Femur (tissue), 1 donor: Measurements from ENCODE around the gene RNF126.
A peak's percentile ranks its signal among the peaks of the same experiment; 100 is the strongest.
"Not testable (repeated sequence)": the region's sequence is repeated elsewhere in the genome, so short reads cannot be mapped to it uniquely, and the experiment has no call there.

Experiments used
- DNase-seq: peaks from one replicate; pipeline ENCODE4 v3.0.0-alpha.2; 2017

The RNF126 gene

DNA sequence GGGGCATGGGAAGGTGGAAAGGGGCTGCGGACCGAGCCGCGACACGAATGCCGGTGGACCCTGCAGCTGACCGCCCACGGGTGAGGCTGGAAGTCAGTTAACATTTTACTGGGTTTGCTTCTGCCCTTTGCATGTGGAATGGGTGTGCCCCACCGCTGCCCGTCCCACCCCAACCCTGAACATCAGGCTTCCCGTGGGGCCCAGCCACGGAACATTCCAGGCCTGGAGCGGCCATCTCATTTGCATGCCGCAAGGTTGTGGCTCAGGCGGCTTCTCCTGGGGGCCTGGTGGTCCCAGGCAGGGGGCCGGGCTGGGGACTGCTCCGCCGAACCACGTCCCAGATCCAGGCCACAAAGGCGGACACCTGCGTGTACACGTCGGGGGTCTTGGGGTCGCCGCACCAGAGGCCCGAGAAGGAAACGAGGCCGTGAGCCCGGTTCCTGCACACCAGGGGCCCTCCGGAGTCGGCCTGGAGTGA is 22.5 kb upstream of the RNF126 start:
- no peak for DNase-seq

DNA sequence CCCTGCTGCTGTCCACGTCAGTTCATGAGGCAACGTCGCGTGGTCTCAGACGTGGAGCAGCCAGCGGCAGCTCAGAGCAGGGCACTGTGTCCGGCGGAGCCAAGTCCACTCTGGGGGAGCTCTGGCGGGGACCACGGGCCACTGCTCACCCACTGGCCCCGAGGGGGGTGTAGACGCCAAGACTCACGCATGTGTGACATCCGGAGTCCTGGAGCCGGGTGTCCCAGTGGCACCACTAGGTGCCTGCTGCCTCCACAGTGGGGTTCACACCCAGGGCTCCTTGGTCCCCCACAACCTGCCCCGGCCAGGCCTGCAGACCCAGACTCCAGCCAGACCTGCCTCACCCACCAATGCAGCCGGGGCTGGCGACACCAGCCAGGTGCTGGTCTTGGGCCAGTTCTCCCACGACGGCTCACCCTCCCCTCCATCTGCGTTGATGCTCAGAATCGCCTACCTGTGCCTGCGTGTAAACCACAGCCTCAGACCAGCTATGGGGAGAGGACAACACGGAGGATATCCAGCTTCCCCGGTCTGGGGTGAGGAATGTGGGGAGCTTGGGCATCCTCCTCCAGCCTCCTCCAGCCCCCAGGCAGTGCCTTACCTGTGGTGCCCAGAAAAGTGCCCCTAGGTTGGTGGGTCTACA is 19.8 kb upstream of the RNF126 start:
- DNase-seq: no peak

DNA sequence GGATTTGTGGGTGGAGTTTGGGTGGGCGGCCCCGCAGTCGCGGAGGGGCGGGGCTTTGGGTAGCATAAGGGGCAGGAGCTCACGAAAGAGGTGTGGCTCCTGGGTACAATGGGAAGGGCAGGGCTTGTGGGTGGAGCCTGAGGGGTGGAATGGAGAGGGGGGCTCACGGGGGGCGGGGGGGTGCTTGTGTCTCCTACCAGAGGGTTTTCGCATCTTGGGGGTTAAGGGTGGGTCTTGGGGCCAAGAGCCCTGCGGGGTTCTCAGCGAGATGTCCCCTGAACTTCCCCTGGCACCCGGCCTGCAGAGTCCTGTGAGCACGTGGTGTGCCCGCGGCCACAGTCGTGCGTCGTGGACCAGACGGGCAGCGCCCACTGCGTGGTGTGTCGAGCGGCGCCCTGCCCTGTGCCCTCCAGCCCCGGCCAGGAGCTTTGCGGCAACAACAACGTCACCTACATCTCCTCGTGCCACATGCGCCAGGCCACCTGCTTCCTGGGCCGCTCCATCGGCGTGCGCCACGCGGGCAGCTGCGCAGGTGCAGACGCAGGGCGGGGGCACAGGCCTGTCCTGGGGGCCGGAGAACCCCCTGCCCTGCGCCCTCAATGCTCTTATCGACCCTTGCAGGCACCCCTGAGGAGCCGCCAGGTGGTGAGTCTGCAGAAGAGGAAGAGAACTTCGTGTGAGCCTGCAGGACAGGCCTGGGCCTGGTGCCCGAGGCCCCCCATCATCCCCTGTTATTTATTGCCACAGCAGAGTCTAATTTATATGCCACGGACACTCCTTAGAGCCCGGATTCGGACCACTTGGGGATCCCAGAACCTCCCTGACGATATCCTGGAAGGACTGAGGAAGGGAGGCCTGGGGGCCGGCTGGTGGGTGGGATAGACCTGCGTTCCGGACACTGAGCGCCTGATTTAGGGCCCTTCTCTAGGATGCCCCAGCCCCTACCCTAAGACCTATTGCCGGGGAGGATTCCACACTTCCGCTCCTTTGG is 18.3 kb upstream of the RNF126 start:
- no peak for DNase-seq

DNA sequence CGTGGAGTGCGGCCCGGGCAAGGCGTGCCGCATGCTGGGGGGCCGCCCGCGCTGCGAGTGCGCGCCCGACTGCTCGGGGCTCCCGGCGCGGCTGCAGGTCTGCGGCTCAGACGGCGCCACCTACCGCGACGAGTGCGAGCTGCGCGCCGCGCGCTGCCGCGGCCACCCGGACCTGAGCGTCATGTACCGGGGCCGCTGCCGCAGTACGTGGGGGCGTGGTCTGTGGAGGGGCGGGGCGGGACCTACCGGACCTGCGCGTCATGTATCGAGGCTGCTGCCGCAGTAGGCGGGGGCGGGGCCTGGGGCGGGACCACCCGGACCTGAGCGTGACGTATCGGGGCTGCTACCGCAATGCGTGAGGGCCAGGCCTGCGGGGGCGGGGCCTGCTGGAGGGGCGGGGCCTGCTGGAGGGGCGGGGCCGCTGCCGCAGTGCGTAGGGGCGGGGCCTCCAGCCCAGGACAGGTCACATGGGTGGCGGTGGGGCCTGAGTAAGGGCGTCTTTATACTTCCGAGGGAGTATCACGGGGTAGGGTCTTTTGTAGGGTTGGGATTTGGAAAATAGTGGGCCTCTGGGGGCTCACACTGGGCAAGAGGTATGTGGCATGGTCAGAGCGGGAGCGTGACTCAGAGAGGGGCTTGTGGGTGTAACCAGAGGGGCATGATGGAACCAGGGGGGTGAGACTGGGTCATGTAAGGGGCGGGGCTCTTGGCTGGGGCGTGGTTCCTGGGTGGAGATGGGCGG is 17.4 kb upstream of the RNF126 start:
- peak; percentile 100 for DNase-seq

DNA sequence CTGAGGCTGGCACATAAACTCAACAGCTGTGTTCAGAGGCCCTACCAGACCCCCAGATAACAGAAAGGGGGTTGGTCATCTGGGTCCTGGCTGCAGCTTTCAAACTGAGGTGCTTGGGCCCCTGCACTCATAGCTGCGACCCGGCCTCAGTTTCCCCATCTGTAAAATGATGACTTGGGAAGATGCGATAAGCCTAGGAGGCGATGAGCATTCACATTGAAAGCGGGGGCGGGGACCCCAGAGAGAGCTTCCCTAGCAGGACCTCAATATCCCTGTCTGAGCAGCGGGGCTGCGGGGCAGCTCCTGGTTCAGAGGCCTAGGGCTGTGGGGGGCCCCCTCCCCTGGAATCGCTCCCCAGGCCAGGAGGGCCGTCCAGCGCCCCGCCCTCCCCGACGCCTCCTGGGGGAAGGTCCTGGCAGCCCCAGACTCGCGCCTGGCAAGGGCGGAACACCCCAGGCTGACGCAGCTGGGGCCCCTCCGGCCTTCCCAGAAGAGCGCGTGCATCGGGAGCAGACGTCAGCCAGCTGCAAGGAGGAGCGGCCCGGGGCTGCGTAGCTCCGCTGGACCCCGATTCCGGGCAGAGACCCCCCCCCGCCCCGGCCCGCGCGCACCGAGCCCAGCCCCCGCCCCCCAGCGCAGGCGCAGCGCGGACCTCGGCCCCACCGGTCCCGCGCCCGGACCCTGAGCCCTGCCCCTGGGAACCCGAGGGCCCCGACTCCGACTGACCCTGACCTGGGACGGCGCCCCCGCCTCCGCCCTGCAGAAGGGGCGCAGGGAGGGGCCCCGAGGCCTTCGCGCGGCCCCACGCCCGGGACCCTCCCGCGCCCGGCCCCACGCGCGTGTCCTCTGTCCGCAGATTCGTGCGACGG is 16.6 kb upstream of the RNF126 start:
- peak; percentile 88 for DNase-seq

DNA sequence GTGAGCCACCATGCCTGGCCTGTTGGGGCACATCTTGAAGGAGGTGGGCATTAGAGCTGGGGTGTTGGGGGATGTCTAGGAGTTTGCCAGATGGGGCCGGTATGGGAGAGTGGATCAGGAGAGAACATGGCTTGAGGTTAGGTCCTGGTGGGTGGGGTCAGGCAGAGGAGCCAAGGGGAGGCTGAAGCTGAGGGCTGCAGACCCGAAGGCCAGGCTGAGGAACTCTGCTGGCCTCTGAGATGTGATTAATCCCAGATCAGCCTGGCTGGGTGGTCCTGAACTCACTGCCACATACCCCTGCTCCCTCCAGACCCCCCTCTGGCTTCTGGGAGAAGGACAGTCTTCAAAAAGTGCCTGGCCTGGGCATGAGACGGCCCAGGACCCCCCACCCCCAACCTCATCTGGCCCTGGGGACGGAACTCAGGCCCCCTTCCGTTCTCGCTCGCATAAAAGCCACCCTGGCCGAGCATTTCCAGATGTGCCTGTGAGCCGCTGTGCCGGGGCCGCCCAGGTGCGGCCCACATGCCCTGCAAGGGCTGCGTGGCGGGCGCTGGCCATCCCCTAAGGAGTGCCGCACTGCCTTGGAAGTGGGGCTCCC is 15.9 kb upstream of the RNF126 start:
- DNase-seq: no peak

DNA sequence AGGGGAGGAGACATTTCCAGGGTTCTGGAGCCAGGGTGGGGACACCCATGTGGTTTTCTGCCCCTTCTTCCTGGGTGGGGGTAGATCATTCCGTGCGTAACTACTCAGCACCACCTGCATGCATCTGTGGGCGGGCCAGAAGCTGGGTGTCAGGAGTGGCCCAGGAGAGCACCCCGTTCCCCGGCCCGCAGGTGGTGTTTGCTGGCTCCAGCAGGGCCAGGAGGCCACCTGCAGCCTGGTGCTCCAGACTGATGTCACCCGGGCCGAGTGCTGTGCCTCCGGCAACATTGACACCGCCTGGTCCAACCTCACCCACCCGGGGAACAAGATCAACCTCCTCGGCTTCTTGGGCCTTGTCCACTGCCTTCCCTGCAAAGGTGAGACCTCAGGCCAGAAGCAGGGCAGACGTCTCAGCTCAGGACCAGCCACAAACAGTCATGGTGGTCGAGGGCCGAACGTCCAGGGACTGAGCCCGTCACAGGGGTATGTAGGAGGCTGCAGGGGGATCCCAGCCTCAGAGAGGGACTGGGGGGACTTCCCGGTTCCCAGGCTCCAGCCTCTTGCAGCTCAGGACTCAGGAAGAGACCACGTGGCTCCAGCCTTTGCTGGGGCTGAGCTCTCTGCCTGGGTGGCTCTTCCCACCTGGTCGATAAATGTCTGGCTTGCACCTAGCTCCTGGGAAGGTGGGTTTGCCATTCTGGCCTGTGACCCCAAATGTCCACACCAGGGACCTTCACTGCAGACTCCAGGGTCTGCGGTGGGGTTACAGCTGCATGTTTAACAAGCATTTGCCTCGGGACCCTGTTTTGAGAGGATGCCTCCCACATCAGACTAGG is 14.8 kb upstream of the RNF126 start:
- DNase-seq: no peak

DNA sequence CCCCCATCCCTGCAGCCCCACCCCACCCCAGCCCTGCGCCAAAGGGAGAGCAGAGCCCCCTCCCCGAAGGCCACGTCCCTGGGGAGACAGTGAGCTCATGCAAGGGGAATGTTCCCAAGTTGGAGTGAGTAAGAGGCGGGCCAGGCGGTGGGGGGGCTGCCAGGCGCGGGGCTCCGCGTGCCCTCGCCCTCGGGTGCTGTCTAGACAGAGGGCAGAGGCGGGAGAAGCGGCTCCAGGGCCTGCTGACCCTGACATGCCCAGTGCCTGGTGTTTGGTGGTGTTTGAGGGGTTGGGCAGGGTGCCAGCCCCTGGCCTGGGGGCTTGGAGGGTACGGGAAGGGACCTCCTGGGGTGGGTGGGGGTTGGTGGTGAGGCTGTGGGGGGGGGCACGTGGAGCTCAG is 14.2 kb upstream of the RNF126 start:
- peak; percentile 70 for DNase-seq

DNA sequence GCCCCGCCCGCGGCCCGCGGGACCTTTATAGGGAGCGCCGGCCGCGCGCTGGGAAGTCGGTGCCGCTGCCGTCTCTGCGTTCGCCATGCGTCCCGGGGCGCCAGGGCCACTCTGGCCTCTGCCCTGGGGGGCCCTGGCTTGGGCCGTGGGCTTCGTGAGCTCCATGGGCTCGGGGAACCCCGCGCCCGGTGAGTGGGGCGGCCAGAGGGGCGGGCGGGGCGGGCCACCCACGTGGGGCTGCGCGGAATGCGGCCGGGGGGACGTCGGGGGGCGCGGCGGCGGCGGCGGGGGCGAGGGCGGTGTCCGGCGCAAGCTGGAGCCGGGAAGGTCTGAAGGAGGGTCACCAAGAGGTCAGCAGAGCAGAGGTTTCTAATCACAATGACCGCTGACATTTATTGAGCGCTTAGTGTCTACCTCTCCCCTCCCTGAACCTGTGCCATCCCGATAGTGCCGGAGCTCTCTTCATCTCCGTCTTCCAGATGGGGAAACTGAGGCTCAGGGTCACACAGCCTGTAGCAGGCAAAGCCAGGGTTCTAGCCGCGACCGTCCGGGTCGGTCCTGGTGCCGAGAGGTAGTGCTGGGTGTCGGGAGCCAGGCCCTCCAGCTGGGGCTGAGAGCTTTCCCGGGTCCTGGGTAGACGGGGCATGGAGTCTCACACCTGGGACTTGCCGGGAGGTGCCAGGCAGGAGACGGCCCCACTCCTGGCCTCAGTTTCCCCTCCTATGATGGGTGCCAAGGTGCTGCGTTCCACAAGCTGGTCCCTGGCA is 13.5 kb upstream of the RNF126 start, which contains the start of gene FSTL3:
TSS of gene FSTL3 (plus strand) at position 54 of the 767 bp plus-strand sequence. CDS start at position 86, 32 bp downstream.
- DNase-seq: peak; percentile 48

DNA sequence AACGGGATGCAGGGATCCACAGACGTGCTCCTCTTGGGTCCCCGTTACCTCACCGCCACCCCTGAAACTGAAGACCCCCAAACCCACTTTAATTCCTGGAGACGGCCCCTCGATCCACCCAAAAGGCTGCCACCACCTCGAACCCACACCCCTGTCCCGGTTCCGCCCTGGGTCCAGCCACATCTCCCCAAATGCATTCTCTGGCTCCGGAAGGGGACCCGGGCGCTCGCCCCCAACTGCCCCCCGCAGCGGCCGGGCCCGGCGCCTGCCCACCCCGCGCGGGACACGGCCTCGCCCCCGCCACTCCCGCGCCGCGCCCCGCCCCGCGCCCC is 13.0 kb upstream of the RNF126 start:
- DNase-seq: no peak

DNA sequence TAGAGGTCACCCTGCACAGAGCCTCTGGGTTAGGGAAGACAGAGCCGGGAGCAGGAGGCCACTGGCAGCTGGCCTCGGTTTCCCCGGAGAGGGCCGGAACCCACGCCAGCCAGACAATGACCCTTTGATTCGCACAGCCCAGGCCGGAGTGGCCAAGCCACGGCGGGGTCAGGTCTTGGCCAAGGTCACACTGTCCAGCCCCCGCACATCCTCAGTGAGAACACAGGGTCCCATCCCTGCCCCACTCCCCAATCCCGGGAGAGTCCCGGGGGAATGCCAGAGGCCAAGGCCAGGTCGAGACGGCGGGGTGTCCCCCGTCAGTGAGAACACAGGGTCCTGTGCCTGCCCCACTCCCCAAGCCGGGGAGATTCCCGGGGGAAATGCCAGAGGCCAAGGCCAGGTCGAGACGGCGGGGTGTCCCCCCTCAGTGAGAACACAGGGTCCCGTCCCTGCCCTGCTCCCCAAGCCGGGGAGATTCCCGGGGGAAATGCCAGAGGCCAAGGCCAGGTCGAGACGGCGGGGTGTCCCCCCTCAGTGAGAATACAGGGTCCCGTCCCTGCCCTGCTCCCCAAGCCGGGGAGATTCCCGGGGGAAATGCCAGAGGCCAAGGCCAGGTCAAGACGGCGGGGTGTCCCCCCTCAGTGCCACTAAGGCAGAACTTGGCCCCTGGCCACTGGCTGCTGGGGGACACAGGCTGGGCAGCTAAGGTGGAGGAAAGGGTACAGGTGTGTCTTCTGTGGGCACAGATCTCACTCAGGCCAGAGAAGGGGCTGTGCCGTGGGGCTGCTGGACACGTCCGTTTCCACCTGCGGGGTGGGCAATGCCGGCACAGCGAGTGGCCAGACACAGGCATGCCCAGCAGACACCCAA is 11.5 kb upstream of the RNF126 start:
- peak; percentile 24 for DNase-seq

DNA sequence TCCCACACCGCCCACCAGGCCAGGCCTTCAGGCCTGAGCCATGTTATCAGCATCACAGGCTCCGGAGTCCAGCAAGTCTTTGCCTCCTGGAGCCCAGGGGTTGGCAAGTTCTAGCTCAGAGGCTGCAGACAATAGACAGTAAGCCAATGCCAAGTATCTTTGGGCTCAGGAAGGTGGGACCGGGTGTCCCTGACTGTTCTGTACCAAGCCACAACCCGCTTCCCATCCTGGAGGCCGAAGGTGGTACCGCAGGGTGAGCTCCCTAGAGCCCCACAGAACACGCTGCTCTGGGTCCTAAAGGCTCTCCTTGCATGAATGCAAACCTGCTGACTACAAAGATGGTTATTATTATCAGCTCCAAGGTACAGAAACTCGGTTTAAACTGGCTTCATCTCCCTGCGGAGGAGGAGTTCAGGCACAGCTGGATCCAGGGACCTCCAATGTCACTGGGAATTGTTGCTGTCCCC is 7.6 kb upstream of the RNF126 start:
- DNase-seq: no peak

DNA sequence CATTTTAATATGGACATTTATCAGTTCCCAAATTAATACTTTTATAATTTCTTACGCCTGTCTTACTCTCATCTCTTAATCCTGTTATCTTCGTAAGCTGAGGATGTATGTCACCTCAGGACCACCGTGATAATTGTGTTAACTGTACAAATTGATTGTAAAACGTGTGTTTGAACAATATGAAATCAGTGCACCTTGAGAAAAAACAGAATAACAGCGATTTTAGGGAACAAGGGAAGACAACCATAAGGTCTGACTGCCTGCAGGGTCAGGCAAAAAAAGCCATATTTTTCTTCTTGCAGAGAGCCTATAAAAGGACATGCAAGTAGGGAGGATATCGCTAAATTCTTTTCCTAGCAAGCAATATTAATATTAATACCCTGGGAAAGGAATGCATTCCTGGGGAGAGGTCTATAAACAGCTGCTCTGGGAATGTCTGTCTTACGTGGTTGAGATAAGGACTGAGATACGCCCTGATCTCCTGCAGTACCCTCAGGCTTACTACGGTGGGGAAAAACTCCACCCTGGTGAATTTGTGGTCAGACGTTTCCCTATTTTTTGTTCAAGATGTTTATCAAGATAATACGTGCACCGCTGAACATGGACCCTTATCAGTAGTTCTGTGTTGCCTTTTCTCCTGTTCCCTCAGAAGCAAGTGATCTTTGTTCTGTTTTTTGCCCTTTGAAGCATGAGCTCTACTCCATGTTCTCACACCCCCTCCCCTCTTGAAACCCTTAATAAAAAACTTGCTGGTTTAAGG is 5.8 kb upstream of the RNF126 start:
- DNase-seq: not testable (repeated sequence)

DNA sequence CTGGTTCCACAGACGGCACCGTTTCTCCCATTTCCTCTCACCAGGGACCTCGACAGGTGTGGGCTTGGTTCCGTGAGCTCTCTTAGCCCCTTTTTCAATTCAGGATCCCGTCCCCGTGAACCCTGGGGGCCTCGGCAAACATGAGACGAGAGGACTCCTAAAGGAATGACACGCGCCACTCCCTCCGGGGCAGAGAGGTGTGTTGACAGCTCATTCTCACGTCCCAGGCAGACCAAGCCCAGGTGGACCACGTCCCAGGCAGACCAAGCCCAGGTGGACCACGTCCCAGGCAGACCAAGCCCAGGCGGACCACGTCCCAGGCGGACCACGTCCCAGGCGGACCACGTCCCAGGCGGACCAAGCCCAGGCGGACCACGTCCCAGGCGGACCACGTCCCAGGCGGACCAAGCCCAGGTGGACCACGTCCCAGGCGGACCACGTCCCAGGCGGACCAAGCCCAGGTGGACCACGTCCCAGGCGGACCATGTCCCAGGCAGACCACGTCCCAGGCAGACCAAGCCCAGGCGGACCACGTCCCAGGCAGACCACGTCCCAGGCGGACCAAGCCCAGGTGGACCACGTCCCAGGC is 4.1 kb upstream of the RNF126 start:
- not testable (repeated sequence) for DNase-seq

DNA sequence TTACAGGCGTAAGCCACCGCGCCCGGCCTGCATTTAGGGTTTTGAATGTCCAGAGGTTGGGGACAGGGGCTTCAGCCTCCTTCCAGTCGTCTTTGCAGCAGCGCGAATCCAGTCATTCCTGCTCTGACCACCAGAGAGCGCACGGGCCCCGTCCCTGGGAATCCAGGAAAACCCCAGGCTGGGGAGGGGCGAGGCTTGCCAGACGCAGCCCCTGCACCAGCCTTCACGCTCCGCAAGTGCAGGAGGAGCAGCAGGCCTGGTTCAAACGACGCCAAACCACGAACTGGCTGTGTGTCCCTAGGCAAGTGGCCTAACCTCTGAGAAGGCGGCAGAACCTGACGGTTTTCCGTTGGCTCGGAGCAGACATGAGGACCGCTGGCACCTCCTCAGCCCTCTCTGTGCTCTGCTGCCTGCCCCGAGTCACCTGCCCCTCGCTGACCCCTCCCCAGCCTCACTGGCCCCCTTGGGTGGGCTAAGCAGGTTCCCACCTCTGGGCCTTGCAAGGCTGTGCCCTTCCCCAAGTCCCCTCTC is 2.0 kb upstream of the RNF126 start:
- peak; percentile 90 for DNase-seq

DNA sequence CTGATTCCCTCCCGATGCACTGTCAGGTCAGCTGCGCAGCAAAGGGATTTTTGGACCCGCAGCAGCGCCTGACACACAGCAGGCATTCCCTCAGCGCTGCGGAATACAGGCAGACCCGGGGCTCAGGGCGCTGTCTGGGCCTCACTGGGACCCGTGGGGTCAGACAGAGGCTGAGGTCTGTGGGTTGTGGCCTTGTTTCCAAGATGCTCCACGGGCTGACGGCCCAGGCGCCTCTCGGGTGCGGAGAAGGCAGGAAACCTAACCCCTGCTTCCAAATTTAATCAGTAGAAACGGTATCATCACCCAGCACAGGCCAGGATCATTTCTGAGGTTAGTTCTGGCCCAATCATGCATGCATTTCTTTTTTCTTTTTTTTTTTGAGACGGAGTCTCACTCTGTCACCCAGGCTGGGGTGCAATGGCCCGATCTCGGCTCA is 686 bp upstream of the RNF126 start:
- DNase-seq: no peak

DNA sequence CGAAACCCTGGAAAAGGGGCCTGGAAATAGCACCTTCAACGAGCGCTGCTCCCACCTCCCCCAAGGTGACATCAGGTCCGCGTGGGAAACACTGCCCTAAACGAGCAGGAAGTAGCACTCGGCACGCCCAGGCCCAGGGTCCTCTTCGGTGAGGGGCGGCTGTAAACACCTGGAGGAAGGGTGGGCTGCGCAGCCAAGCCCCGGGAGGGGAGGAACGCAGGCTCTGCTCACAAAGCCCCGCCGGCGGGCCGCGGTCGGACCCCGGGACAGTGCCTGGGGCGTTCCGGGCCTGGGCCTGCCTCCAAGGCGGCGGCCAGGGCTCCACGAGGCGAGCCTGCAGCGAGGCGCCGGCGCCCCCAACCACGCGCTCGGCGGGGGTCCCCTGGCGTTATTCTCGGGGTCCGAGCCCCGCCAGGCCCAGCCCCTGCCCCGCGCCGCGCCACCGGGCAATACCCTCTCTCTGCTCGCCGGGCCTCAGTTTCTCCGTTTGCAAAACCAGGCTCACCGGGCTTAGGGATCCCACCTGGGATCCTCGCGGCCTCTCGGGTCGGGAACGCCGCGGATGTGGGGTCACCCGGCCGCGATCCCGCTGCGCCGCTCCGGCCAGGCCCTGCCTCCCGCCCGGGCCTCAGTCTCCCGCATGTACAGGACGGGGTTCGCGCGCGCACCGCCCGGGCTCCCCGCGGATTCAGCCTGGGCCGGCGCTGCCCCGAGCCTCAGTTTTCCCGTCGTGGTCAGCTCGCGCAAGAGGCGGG is 630 bp downstream of the RNF126 start:
- DNase-seq: no peak
